HFFc6 (cell line): Measurements from ENCODE around the gene CDC42SE1. TPM values are rescaled to one million over a fixed set of nuclear protein-coding genes. Genes with fewer than 3 reads are reported as not detected.
"Not testable (repeated sequence)": the region's sequence is repeated elsewhere in the genome, so short reads cannot be mapped to it uniquely, and the experiment has no call there.

Experiments
- DNase-seq: peaks from one replicate; pipeline ENCODE4 v3.0.0-alpha.2; 2018
- H3K27ac Mint-ChIP-seq: 2 replicates; pipeline ENCODE4 v1.8.0; 2020; ENCODE audit warnings: mild to moderate bottlenecking, mixed read lengths
- H3K27me3 Mint-ChIP-seq: 2 replicates; pipeline ENCODE4 v1.8.0; 2021; ENCODE audit warnings: mild to moderate bottlenecking, moderate library complexity, mixed read lengths; ENCODE audit not compliant: insufficient read depth
- H3K36me3 Mint-ChIP-seq: 2 replicates; pipeline ENCODE4 v1.8.0; 2021; ENCODE audit warnings: low read depth, mixed read lengths
- H3K4me1 Mint-ChIP-seq: 2 replicates; pipeline ENCODE4 v1.8.0; 2020; ENCODE audit warnings: low read depth, mixed read lengths
- H3K4me3 Mint-ChIP-seq: 2 replicates; pipeline ENCODE4 v1.8.0; 2020; ENCODE audit warnings: mild to moderate bottlenecking, moderate library complexity, mixed read lengths
- H3K9me3 Mint-ChIP-seq: 2 replicates; pipeline ENCODE4 v1.8.0; 2020; ENCODE audit warnings: mild to moderate bottlenecking, mixed read lengths
- long read RNA-seq: library from polyadenylated mRNA; unstranded; transcript quantifications from one replicate; pipeline ENCODE4 v2.0.0, GENCODE V29; 2019
- total RNA-seq, 6 experiments: library from RNA; stranded (reverse); fragmentation: NEBNext Ultra II Directional; extraction: Animal tissue kit (Norgen Biotek cat#: 25700); gene quantifications; 2 replicates in 1 of 6; 3 replicates in 5 of 6; pipeline ENCODE4 v1.2.3, GENCODE V29; 2021
- TF ChIP-seq, protein P1 (sequence below): fragments of 200-600 bp; sonication (generic); IDR thresholded peaks from 2 replicates; pipeline ENCODE4 v1.5.0; 2021; ENCODE audit warnings: antibody characterized with exemption, mild to moderate bottlenecking

Gene CDC42SE1, protein sequence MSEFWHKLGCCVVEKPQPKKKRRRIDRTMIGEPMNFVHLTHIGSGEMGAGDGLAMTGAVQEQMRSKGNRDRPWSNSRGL
- total RNA-seq, result 10 to 100 TPM; 63.2 to 75.1 (median 68.3) TPM
- long read RNA-seq, transcript CDC42SE1-201 (5 exons, 3,045 nt), result major isoform, 22 of 72 reads
- long read RNA-seq, partial matches to known transcripts, result 4 of 72 reads
- long read RNA-seq, other reads (novel, unspliced or antisense), result 45 of 72 reads

GRCh38 chr1:151059109-151060006 lies at the start of gene CDC42SE1:
Gene CDC42SE1 (minus strand): TSS chr1:151059622. CDS start chr1:151055730, 3,892 bp downstream.
- peak within 1 kb of the TSS; percentile 93 for H3K4me3 Mint-ChIP-seq
- peak; percentile 68 for DNase-seq
- peaks cover 44% of the 10 kb centered on the region for H3K36me3 Mint-ChIP-seq
- TF ChIP-seq, protein P1, sequence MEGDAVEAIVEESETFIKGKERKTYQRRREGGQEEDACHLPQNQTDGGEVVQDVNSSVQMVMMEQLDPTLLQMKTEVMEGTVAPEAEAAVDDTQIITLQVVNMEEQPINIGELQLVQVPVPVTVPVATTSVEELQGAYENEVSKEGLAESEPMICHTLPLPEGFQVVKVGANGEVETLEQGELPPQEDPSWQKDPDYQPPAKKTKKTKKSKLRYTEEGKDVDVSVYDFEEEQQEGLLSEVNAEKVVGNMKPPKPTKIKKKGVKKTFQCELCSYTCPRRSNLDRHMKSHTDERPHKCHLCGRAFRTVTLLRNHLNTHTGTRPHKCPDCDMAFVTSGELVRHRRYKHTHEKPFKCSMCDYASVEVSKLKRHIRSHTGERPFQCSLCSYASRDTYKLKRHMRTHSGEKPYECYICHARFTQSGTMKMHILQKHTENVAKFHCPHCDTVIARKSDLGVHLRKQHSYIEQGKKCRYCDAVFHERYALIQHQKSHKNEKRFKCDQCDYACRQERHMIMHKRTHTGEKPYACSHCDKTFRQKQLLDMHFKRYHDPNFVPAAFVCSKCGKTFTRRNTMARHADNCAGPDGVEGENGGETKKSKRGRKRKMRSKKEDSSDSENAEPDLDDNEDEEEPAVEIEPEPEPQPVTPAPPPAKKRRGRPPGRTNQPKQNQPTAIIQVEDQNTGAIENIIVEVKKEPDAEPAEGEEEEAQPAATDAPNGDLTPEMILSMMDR, result peak; percentile 84
- peaks cover 64% of the 10 kb centered on the region for H3K4me1 Mint-ChIP-seq
- H3K27ac Mint-ChIP-seq, result peak within 1 kb of the TSS; percentile 99
- H3K27me3 Mint-ChIP-seq, result peaks cover 6% of the 10 kb centered on the region
- no peaks in the 10 kb centered on the region for H3K9me3 Mint-ChIP-seq

GRCh38 chr1:151108331-151108730 lies 48.9 kb upstream of the CDC42SE1 start:
- no peak for DNase-seq
- H3K4me1 Mint-ChIP-seq, result peaks cover 16% of the 10 kb centered on the region
- H3K36me3 Mint-ChIP-seq, result peaks cover 8% of the 10 kb centered on the region
- no peaks in the 10 kb centered on the region for H3K27me3 Mint-ChIP-seq
- TF ChIP-seq, protein P1, result no peak
- H3K27ac Mint-ChIP-seq, result no peak overlapping the region
- no peaks in the 10 kb centered on the region for H3K9me3 Mint-ChIP-seq
- H3K4me3 Mint-ChIP-seq, result no peak overlapping the region

GRCh38 chr1:151106894-151107293 lies 47.5 kb upstream of the CDC42SE1 start:
- peaks cover 16% of the 10 kb centered on the region for H3K4me1 Mint-ChIP-seq
- H3K9me3 Mint-ChIP-seq, result no peaks in the 10 kb centered on the region
- peak; percentile 45 for DNase-seq
- peak overlapping the region; percentile 73 for H3K27ac Mint-ChIP-seq
- peak overlapping the region; percentile 35; the same call in 1 of the 2 replicates for H3K4me3 Mint-ChIP-seq
- TF ChIP-seq, protein P1, result no peak
- H3K27me3 Mint-ChIP-seq, result no peaks in the 10 kb centered on the region
- peaks cover 8% of the 10 kb centered on the region for H3K36me3 Mint-ChIP-seq

- no peak for DNase-seq
- no peaks in the 10 kb centered on the region for H3K27me3 Mint-ChIP-seq
- H3K4me3 Mint-ChIP-seq, result no peak overlapping the region
- peaks cover 8% of the 10 kb centered on the region for H3K36me3 Mint-ChIP-seq
- no peak overlapping the region for H3K27ac Mint-ChIP-seq
- H3K4me1 Mint-ChIP-seq, result peaks cover 16% of the 10 kb centered on the region
- H3K9me3 Mint-ChIP-seq, result no peaks in the 10 kb centered on the region
- TF ChIP-seq, protein P1, result no peak
Observed at GRCh38 chr1:151104630-151105029, 45.2 kb upstream of the CDC42SE1 start.

DNA sequence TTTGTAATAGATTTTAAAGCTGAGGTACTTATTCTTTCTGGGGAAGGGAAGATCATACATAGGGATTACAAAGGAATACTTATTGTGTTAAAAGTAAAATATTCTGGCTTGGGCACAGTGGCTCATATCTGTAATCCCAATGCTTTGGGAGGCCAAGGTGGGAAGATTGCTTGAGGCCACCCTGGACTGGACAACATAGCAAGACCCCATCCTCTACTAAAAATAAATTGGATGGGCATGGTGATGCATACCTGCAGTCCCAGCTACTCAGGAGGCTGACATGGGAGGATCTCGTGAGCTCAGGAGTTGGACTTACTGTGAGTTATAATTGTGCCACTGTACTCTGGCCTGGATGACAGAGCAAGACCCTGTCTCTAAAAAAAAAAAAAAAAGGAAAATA lies 38.7 kb upstream of the CDC42SE1 start:
- Mint-ChIP-seq H3K36me3 (peaks cover 10% of the 10 kb centered on the region), H3K4me1 (peaks cover 11% of the 10 kb centered on the region), H3K4me3 (no peak overlapping the region), H3K27ac (no peak overlapping the region), H3K27me3 (no peaks in the 10 kb centered on the region; the same call in none of the 2 replicates), H3K9me3 (no peaks in the 10 kb centered on the region)
- DNase-seq, result no peak
- TF ChIP-seq, protein P1, result no peak

DNA sequence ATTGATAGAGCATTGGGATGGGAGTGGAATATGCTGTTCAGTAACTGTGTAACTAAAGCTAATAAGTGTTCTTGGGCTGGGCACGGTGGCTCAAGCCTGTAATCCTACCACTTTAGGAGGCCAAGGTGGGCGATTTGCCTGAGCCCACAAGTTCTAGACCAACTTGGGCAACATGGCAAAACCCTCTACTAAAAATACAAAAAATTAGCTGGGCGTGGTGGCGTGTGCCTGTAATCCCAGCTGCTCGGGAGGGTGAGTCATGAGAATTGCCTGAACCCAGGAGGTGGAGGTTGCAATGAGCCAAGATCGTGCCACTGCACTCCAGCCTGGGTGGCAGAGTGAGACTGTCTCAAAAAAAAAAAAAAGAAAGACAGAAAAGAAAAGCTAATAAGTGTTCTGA lies 38.0 kb upstream of the CDC42SE1 start:
- not testable (repeated sequence) for H3K9me3 Mint-ChIP-seq, H3K4me3 Mint-ChIP-seq, H3K36me3 Mint-ChIP-seq, DNase-seq, H3K27me3 Mint-ChIP-seq
- H3K4me1 Mint-ChIP-seq, result peaks cover 11% of the 10 kb centered on the region
- peak overlapping the region; percentile 65; the same call in 1 of the 2 replicates for H3K27ac Mint-ChIP-seq
